Testis (tissue), 3 donors: ENCODE data around the gene ARHGEF7. TPM values are rescaled to one million over a fixed set of nuclear protein-coding genes. Genes with fewer than 3 reads are reported as not detected.

ENCODE experiments used
- DNase-seq: peaks from one replicate; pipeline ENCODE4 v3.0.0-alpha.2; 2019
- H3K27ac ChIP-seq, 2 donors: fragments of 200-600 bp; sonication (generic); one replicate each; pipeline ENCODE4 v1.5.1; 2019
- H3K27me3 ChIP-seq: fragments of 200-600 bp; sonication (generic); one replicate; pipeline ENCODE4 v1.5.1; 2019
- H3K36me3 ChIP-seq: fragments of 200-600 bp; sonication (generic); one replicate; pipeline ENCODE4 v1.5.1; 2017; ENCODE audit warnings: low read depth; ENCODE audit errors: missing control alignments
- H3K4me1 ChIP-seq: fragments of 200-600 bp; sonication (generic); one replicate; pipeline ENCODE4 v1.5.1; 2019
- H3K4me3 ChIP-seq, 2 donors: fragments of 200-600 bp; sonication (generic); one replicate each; pipeline ENCODE4 v1.5.1; 2017 to 2019
- H3K9me3 ChIP-seq: fragments of 200-600 bp; sonication (generic); one replicate; pipeline ENCODE4 v1.5.1; 2017
- CTCF ChIP-seq, 3 experiments: fragments of 450-650 bp in 2 of 3; fragments of 200-600 bp in 1 of 3; sonication (generic) in 1 of 3; IDR thresholded peaks; one replicate each; pipeline ENCODE4 v1.5.1; 2016 to 2019; ENCODE audit warnings: antibody characterized with exemption in 3 of 3, mild to moderate bottlenecking in 2 of 3, moderate library complexity in 1 of 3
- POLR2A ChIP-seq: fragments of 450-650 bp; IDR thresholded peaks from one replicate; pipeline ENCODE4 v1.6.1; 2017; ENCODE audit warnings: antibody characterized with exemption, mild to moderate bottlenecking, moderate library complexity
- WGBS, 2 donors: methylation state at CpG; one replicate each; pipeline ENCODE4 v1.1.5; 2018; 5-methylcytosine and 5-hydroxymethylcytosine counted together
- intact Hi-C: fragments of 100-400 bp; cut with DNase I; formaldehyde crosslinking; loops from one replicate; pipeline ENCODE4 v1.15.1; 2023; ENCODE audit warnings: low total_unique reads
- polyA plus RNA-seq: library from polyadenylated mRNA; stranded (reverse); fragments of 350-450 nt; fragmentation: Illumina TruSeq; extraction: RNeasy Lipid Tissue Mini Kit (QIAGEN cat#74804); gene quantifications from one replicate; pipeline ENCODE4 v1.2.3, GENCODE V29; 2014; ENCODE audit warnings: low read depth, low replicate concordance; ENCODE audit not compliant: insufficient read depth
- total RNA-seq, 2 donors: library from RNA; depleted of rRNA; stranded (reverse); fragments of >200 nt; gene quantifications; one replicate each; pipeline ENCODE4 v1.2.3, GENCODE V29; 2016

ARHGEF7 gene
- total and polyA plus RNA-seq, 3 donors from 2014 or later: 73.6 to 136 (median 118) TPM

GRCh38 chr13:111259058-111259457 is 143.9 kb downstream of the ARHGEF7 start:
- Histone ChIP-seq H3K9me3 (no peaks in the 10 kb centered on the region), H3K4me1 (no peaks in the 10 kb centered on the region), H3K36me3 (no peaks in the 10 kb centered on the region), H3K27ac (no peak overlapping the region), H3K27me3 (no peaks in the 10 kb centered on the region), H3K4me3 (no peak overlapping the region)
- TF ChIP-seq POLR2A: no peak
- no peak for TF ChIP-seq CTCF (IDR thresholded peaks at IDR 0.05)
- no peak for DNase-seq
- intact Hi-C loops: no loop called here
- WGBS, 2 donors: 97 to 100% methylated on average over 6 of the region's 6 CpGs

- H3K4me1 ChIP-seq: no peaks in the 10 kb centered on the region
- H3K9me3 ChIP-seq: no peaks in the 10 kb centered on the region
- no peak overlapping the region for H3K4me3 ChIP-seq
- no peak overlapping the region for H3K27ac ChIP-seq
- intact Hi-C loops: no loop called here
- no peaks in the 10 kb centered on the region for H3K36me3 ChIP-seq
- DNase-seq: no peak
- H3K27me3 ChIP-seq: no peaks in the 10 kb centered on the region
- TF ChIP-seq CTCF (IDR thresholded peaks at IDR 0.05) (no peak), POLR2A (no peak)
Measured at GRCh38 chr13:111261326-111261725, 146.2 kb downstream of the ARHGEF7 start.

DNA sequence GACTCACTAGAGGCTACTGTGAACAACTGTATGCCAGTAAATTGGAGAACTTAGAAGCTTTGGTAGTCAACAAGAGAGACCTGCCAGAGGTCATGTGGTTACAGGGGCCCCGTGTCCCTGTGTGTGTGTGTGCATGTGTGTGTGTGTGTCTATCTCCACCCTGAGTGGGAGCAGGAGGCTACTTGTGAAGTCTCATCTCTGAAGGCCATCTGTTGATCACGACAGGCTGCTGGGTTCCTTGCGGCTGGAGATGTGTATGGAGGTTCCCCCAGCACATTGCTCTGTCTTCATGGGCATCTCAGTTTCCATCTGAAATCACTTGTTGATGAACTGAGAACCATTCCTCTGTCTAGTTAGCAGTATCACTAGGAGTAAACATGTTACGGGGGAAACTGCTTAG is 147.2 kb downstream of the ARHGEF7 start:
- no peaks in the 10 kb centered on the region for H3K4me1 ChIP-seq
- H3K4me3 ChIP-seq: no peak overlapping the region
- no peaks in the 10 kb centered on the region for H3K9me3 ChIP-seq
- intact Hi-C loops: no loop called here
- no peaks in the 10 kb centered on the region for H3K27me3 ChIP-seq
- DNase-seq: no peak
- TF ChIP-seq CTCF (IDR thresholded peaks at IDR 0.05) (no peak), POLR2A (no peak)
- no peaks in the 10 kb centered on the region for H3K36me3 ChIP-seq
- 90% methylated on average over 4 of the region's 4 CpGs for WGBS, 2 donors
- H3K27ac ChIP-seq: no peak overlapping the region

DNA sequence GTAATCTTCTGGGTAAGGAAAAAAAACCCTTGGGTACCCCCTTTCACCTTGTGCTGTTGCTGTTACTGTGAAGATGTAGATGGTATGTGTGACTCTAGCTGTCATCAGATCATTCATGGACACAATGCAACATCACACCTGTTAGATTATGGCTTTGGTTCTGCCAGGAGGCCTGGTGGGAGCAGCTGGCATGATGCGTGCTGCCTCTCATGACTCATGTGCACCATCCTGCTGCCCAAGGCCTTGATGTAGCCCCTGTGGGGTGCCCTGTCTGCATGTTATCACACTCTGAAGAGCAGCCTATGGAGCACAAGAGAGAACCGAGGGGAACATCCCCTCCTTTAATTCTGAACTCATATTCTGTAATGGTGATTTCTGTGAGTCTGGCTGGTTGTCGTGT is 147.6 kb downstream of the ARHGEF7 start:
- H3K27me3 ChIP-seq: no peaks in the 10 kb centered on the region
- intact Hi-C loops: no loop called here
- H3K36me3 ChIP-seq: no peaks in the 10 kb centered on the region
- no peak overlapping the region for H3K4me3 ChIP-seq
- TF ChIP-seq POLR2A: no peak
- no peak for TF ChIP-seq CTCF (IDR thresholded peaks at IDR 0.05)
- DNase-seq: no peak
- 88 to 96% methylated on average over 3 of the region's 3 CpGs for WGBS, 2 donors
- H3K4me1 ChIP-seq: no peaks in the 10 kb centered on the region
- no peaks in the 10 kb centered on the region for H3K9me3 ChIP-seq
- no peak overlapping the region for H3K27ac ChIP-seq

DNA sequence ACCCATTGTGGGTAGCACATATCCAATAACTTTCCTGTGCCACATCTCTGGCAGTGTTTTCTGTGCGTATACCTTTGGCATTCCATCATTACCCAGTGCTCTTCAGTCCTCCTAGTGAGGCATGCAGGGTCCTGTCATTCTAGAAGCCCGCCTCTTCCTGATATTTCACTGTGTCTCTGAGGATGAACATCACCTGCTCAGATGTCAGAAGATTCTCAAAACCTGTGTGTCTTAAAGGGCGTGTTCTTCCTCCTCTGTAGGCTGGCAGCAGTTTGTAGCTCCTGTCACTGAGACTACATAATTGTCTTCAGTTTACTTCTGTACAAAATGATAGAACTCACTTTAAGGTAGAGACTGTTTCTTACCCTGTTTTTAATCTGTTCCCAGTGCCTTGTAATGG is 148.5 kb downstream of the ARHGEF7 start:
- no peaks in the 10 kb centered on the region for H3K36me3 ChIP-seq
- H3K9me3 ChIP-seq: no peaks in the 10 kb centered on the region
- DNase-seq: no peak
- no peaks in the 10 kb centered on the region for H3K27me3 ChIP-seq
- TF ChIP-seq CTCF (IDR thresholded peaks at IDR 0.05) (no peak), POLR2A (no peak)
- no peak overlapping the region for H3K4me3 ChIP-seq
- no peaks in the 10 kb centered on the region for H3K4me1 ChIP-seq
- intact Hi-C loops: no loop called here
- 92 to 98% methylated on average over 3 of the region's 3 CpGs for WGBS, 2 donors
- H3K27ac ChIP-seq: no peak overlapping the region
